Measurements from ENCODE around the gene CBLIF.
"Not testable (repeated sequence)": the region's sequence is repeated elsewhere in the genome, so short reads cannot be mapped to it uniquely, and the experiment has no call there.

Gene CBLIF

GRCh38 chr11:59822989-59823566, 22.2 kb downstream of the CBLIF start:
- peak; percentile 68 for TF ChIP-seq CTCF (conservative IDR thresholded peaks at IDR 0.05; ENCODE audit: low read length)
- peak; percentile 67 for DNase-seq (ENCODE audit: low read depth)
- no peak overlapping the region for H3K4me3 ChIP-seq (ENCODE audit: low read length)

- TF ChIP-seq CTCF (conservative IDR thresholded peaks at IDR 0.05; ENCODE audit: low read length) = no peak
- H3K4me3 ChIP-seq (ENCODE audit: low read length) = no peak overlapping the region
- DNase-seq (ENCODE audit: low read depth) = no peak
Observed at GRCh38 chr11:59818572-59818971, 26.7 kb downstream of the CBLIF start.

GRCh38 chr11:59816434-59816833, 28.9 kb downstream of the CBLIF start:
- not testable (repeated sequence) for DNase-seq (ENCODE audit: low read depth); H3K4me3 ChIP-seq (ENCODE audit: low read length)

- DNase-seq (ENCODE audit: low read depth) = no peak
- no peak overlapping the region for H3K4me3 ChIP-seq (ENCODE audit: low read length)
Observed at GRCh38 chr11:59815754-59816153, 29.5 kb downstream of the CBLIF start.

GRCh38 chr11:59814021-59814420, 31.3 kb downstream of the CBLIF start:
- no peak for TF ChIP-seq CTCF (conservative IDR thresholded peaks at IDR 0.05; ENCODE audit: low read length)
- DNase-seq (ENCODE audit: low read depth) = no peak
- no peak overlapping the region for H3K4me3 ChIP-seq (ENCODE audit: low read length)

More at GRCh38 chr11:59815754-59816153, 29.5 kb downstream of the CBLIF start:
- TF ChIP-seq CTCF (conservative IDR thresholded peaks at IDR 0.05; ENCODE audit: low read length) = no peak

- no peak for TF ChIP-seq CTCF (conservative IDR thresholded peaks at IDR 0.05; ENCODE audit: low read length)
Observed at GRCh38 chr11:59813364-59813763, 31.9 kb downstream of the CBLIF start.

GRCh38 chr11:59812220-59812619, 33.1 kb downstream of the CBLIF start:
- TF ChIP-seq CTCF (conservative IDR thresholded peaks at IDR 0.05; ENCODE audit: low read length) = no peak
- no peak overlapping the region for H3K4me3 ChIP-seq (ENCODE audit: low read length)
- no peak for DNase-seq (ENCODE audit: low read depth)

More at GRCh38 chr11:59813364-59813763, 31.9 kb downstream of the CBLIF start:
- H3K4me3 ChIP-seq (ENCODE audit: low read length) = no peak overlapping the region
- DNase-seq (ENCODE audit: low read depth) = no peak

- no peak for TF ChIP-seq CTCF (conservative IDR thresholded peaks at IDR 0.05; ENCODE audit: low read length)
- DNase-seq (ENCODE audit: low read depth) = no peak
- peak overlapping the region; percentile 98 for H3K4me3 ChIP-seq (ENCODE audit: low read length)
Observed at GRCh38 chr11:59810911-59811259, 34.4 kb downstream of the CBLIF start.

Data from AG10803 (cell line).